ENCODE results near the gene TXNDC12.

GRCh38 chr1:52034050-52034384, 21.0 kb downstream of the TXNDC12 start:
- TF ChIP-seq CTCF (IDR thresholded peaks at IDR 0.05) (no peak), EP300 (IDR thresholded peaks at IDR 0.05) (no peak)
